ENCODE measurements around the gene EEIG1. TPM values are rescaled to one million over a fixed set of nuclear protein-coding genes. Genes with fewer than 3 reads are reported as not detected.

The EEIG1 gene
- polyA plus RNA-seq, 1 donor (not counting 4 experiments of a cell fraction or from before 2014, with no cell fraction given): 3.7 TPM

GRCh38 chr9:127999461-127999860 is 18.7 kb upstream of the EEIG1 start:
- no peak overlapping the region for H3K4me3 ChIP-seq (ENCODE audit: control insufficient read depth in 2 of 3, extremely low read depth in 1 of 3, insufficient read depth in 2 of 3, low read depth in 1 of 3, low read length in 3 of 3)
- DNase-seq (ENCODE audit: low read depth, low spot score) (no peak), FAIRE-seq (no peak)
- H3K79me2 ChIP-seq (ENCODE audit: control insufficient read depth, insufficient read depth, low read length): no peaks in the 10 kb centered on the region
- dilution Hi-C loops (cut with MboI; ENCODE audit: extremely low pct_ligation_motif_present, low sequenced_read_pairs): no loop called here
- no peak overlapping the region for H3K9ac ChIP-seq (ENCODE audit: control insufficient read depth, extremely low read depth, insufficient read depth, low read length)
- no peaks in the 10 kb centered on the region for H3K27me3 ChIP-seq (ENCODE audit: control insufficient read depth, extremely low read depth, insufficient read depth, low read length)
- TF ChIP-seq EZH2 (IDR thresholded peaks at IDR 0.05; ENCODE audit: low read length) (no peak), CTCF (optimal IDR thresholded peaks at IDR 0.05 in 1 of 3, IDR thresholded peaks at IDR 0.05 in 1 of 3, conservative IDR thresholded peaks at IDR 0.05 in 1 of 3; ENCODE audit: extremely low read depth in 1 of 3, insufficient read depth in 2 of 3, low read length in 3 of 3) (no peak)
- H3K27ac ChIP-seq (ENCODE audit: control insufficient read depth, insufficient read depth, low read length): no peak overlapping the region
- no peak overlapping the region for H3K4me2 ChIP-seq (ENCODE audit: control insufficient read depth, extremely low read depth, insufficient read depth, low read depth, low read length)
- no peaks in the 10 kb centered on the region for H3K4me1 ChIP-seq (ENCODE audit: control insufficient read depth, extremely low read depth, insufficient read depth, low read length)
- no peaks in the 10 kb centered on the region for H3K9me1 ChIP-seq (ENCODE audit: control insufficient read depth, extremely low read depth, insufficient read depth, low read length)
- no peak overlapping the region for H2AFZ ChIP-seq (ENCODE audit: control insufficient read depth, low read length)
- no peaks in the 10 kb centered on the region for H3K36me3 ChIP-seq (ENCODE audit: control insufficient read depth in 2 of 2, extremely low read depth in 1 of 2, insufficient read depth in 2 of 2, low read length in 2 of 2)
- H4K20me1 ChIP-seq (ENCODE audit: control insufficient read depth, extremely low read depth, insufficient read depth, low read length): no peaks in the 10 kb centered on the region
- no peaks in the 10 kb centered on the region for H3K9me3 ChIP-seq (ENCODE audit: control insufficient read depth, low read depth, low read length)

DNA sequence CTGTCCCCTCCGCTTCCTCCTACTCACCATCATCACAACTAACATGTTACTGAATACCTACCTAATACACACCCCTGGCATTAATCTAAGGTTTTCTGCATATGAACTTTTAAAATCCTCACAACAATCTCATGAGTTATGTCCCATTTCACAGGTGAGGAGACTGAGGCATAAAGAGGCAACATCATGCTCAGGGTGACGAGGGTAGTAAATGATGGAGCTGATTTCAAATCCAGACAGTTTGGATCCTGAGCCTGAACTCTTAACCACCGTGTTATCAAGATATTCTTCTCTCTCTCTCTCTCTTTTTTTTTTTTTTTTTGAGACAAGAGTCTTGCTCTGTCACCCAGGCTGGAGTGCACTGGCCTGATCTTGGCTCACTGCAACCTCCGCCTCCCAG is 12.9 kb upstream of the EEIG1 start:
- H3K27me3 ChIP-seq (ENCODE audit: control insufficient read depth, extremely low read depth, insufficient read depth, low read length): no peaks in the 10 kb centered on the region
- H2AFZ ChIP-seq (ENCODE audit: control insufficient read depth, low read length): no peak overlapping the region
- H3K4me1 ChIP-seq (ENCODE audit: control insufficient read depth, extremely low read depth, insufficient read depth, low read length): no peaks in the 10 kb centered on the region
- no peak overlapping the region for H3K4me2 ChIP-seq (ENCODE audit: control insufficient read depth, extremely low read depth, insufficient read depth, low read depth, low read length)
- FAIRE-seq (no peak), DNase-seq (ENCODE audit: low read depth, low spot score) (no peak)
- dilution Hi-C loops (cut with MboI; ENCODE audit: extremely low pct_ligation_motif_present, low sequenced_read_pairs): no loop called here
- H3K4me3 ChIP-seq (ENCODE audit: control insufficient read depth in 2 of 3, extremely low read depth in 1 of 3, insufficient read depth in 2 of 3, low read depth in 1 of 3, low read length in 3 of 3): no peak overlapping the region
- no peaks in the 10 kb centered on the region for H3K36me3 ChIP-seq (ENCODE audit: control insufficient read depth in 2 of 2, extremely low read depth in 1 of 2, insufficient read depth in 2 of 2, low read length in 2 of 2)
- H3K79me2 ChIP-seq (ENCODE audit: control insufficient read depth, insufficient read depth, low read length): no peaks in the 10 kb centered on the region
- no peak for TF ChIP-seq EZH2 (IDR thresholded peaks at IDR 0.05; ENCODE audit: low read length)
- TF ChIP-seq CTCF (optimal IDR thresholded peaks at IDR 0.05 in 1 of 3, IDR thresholded peaks at IDR 0.05 in 1 of 3, conservative IDR thresholded peaks at IDR 0.05 in 1 of 3; ENCODE audit: extremely low read depth in 1 of 3, insufficient read depth in 2 of 3, low read length in 3 of 3): no peak
- no peaks in the 10 kb centered on the region for H4K20me1 ChIP-seq (ENCODE audit: control insufficient read depth, extremely low read depth, insufficient read depth, low read length)
- H3K9me3 ChIP-seq (ENCODE audit: control insufficient read depth, low read depth, low read length): no peaks in the 10 kb centered on the region
- no peaks in the 10 kb centered on the region for H3K9me1 ChIP-seq (ENCODE audit: control insufficient read depth, extremely low read depth, insufficient read depth, low read length)
- H3K27ac ChIP-seq (ENCODE audit: control insufficient read depth, insufficient read depth, low read length): no peak overlapping the region
- H3K9ac ChIP-seq (ENCODE audit: control insufficient read depth, extremely low read depth, insufficient read depth, low read length): no peak overlapping the region
